Right forelimb (tissue), 1 donor: ENCODE data around the gene PHB1.
"Not testable (repeated sequence)": the region's sequence is repeated elsewhere in the genome, so short reads cannot be mapped to it uniquely, and the experiment has no call there.

Source experiments
- DNase-seq: peaks from one replicate; pipeline ENCODE4 v3.0.0-alpha.2; 2018

PHB1 gene

GRCh38 chr17:49373115-49373514, 41.6 kb downstream of the PHB1 start:
- no peak for DNase-seq

GRCh38 chr17:49372425-49372824, 42.3 kb downstream of the PHB1 start:
- no peak for DNase-seq

GRCh38 chr17:49370971-49371834, 43.5 kb downstream of the PHB1 start:
- DNase-seq, result no peak

GRCh38 chr17:49369760-49370159, 44.9 kb downstream of the PHB1 start:
- DNase-seq, result no peak

- DNase-seq, result no peak
These were observed 45.6 kb downstream of the PHB1 start for GRCh38 chr17:49369089-49369488.

GRCh38 chr17:49365667-49366066, 49.0 kb downstream of the PHB1 start:
- DNase-seq, result no peak

- not testable (repeated sequence) for DNase-seq
These were observed 49.6 kb downstream of the PHB1 start for GRCh38 chr17:49365126-49365525.

GRCh38 chr17:49364119-49364518, 50.6 kb downstream of the PHB1 start:
- DNase-seq, result no peak

- no peak for DNase-seq
These were observed 51.4 kb downstream of the PHB1 start for GRCh38 chr17:49363251-49363650.

- no peak for DNase-seq
These were observed 52.0 kb downstream of the PHB1 start for GRCh38 chr17:49362723-49363117.

GRCh38 chr17:49361902-49362722, 52.6 kb downstream of the PHB1 start, which contains the start of gene ZNF652:
ZNF652 (minus strand) TSS chr17:49362250; CDS start chr17:49317725, 44,525 bp downstream.
- DNase-seq, result peak; percentile 93

- DNase-seq, result no peak
These were observed 53.4 kb downstream of the PHB1 start for GRCh38 chr17:49361129-49361901.

GRCh38 chr17:49360796-49361128, 53.9 kb downstream of the PHB1 start:
- DNase-seq, result no peak

GRCh38 chr17:49359990-49360795, 54.5 kb downstream of the PHB1 start:
- DNase-seq, result no peak

- DNase-seq, result no peak
These were observed 55.9 kb downstream of the PHB1 start for GRCh38 chr17:49358641-49359247.

GRCh38 chr17:49357516-49357915, 57.2 kb downstream of the PHB1 start:
- DNase-seq, result no peak

- DNase-seq, result no peak
These were observed 58.4 kb downstream of the PHB1 start for GRCh38 chr17:49356320-49356719.
